SK-N-SH (cell line): Measurements from ENCODE around the gene NAA38. TPM values are rescaled to one million over a fixed set of nuclear protein-coding genes. Genes with fewer than 3 reads are reported as not detected.
"Not testable (repeated sequence)": the region's sequence is repeated elsewhere in the genome, so short reads cannot be mapped to it uniquely, and the experiment has no call there.

Experiments
- CTCF ChIA-PET: fragments of 300-600, 350-600 bp; formaldehyde crosslinking; extraction: SDS; loops from one replicate; lab custom pipeline; 2021; lab: Yijun Ruan, JAX
- POLR2A ChIA-PET: fragments of 350-600 bp; sonication (Branson Sonifier 250); formaldehyde crosslinking; extraction: SDS; loops from one replicate; lab custom pipeline; 2020; ENCODE audit warnings: antibody characterized with exemption, inconsistent platforms; lab: Yijun Ruan, JAX
- DNase-seq: peaks from one replicate; pipeline ENCODE4 v3.0.0; 2012
- H2AFZ ChIP-seq: fragments of 200-600 bp; sonication (generic); 2 replicates; pipeline ENCODE4 v1.8.1; 2016; ENCODE audit warnings: antibody characterized with exemption, mild to moderate bottlenecking, low read depth
- H3F3A ChIP-seq: fragments of 200-600 bp; sonication (generic); replicated peaks from 2 replicates; pipeline ENCODE3; 2016; ENCODE audit warnings: antibody characterized with exemption, mild to moderate bottlenecking; ENCODE audit not compliant: insufficient read depth
- H3K27ac ChIP-seq, 2 experiments: fragments of 200-500 bp in 1 of 2; fragments of 200-600 bp in 1 of 2; sonication (Bioruptor generic) in 1 of 2; sonication (generic), shearing (Covaris generic) in 1 of 2; 2 replicates each; pipeline versions ENCODE4 v1.5.1 to v1.6.1; 2014 to 2016; ENCODE audit warnings: low read depth in 2 of 2, inconsistent platforms in 1 of 2, low read length in 1 of 2, mild to moderate bottlenecking in 1 of 2, mixed read lengths in 1 of 2
- H3K27me3 ChIP-seq: fragments of 200-600 bp; sonication (generic), shearing (Covaris generic); 2 replicates; pipeline ENCODE4 v1.6.1; 2016; ENCODE audit warnings: mixed run types; ENCODE audit not compliant: insufficient read depth
- H3K36me3 ChIP-seq, 2 experiments: fragments of 200-500 bp in 1 of 2; fragments of 200-600 bp in 1 of 2; sonication (Bioruptor generic) in 1 of 2; sonication (generic) in 1 of 2; replicated peaks in 1 of 2; 2 replicates each; pipeline versions ENCODE3 to v1.5.1; 2014 to 2016; ENCODE audit warnings: low read length in 1 of 2, mild to moderate bottlenecking in 1 of 2; ENCODE audit not compliant: insufficient read depth in 2 of 2, control insufficient read depth in 1 of 2
- H3K4me1 ChIP-seq, 2 experiments: fragments of 200-500 bp in 1 of 2; fragments of 200-600 bp in 1 of 2; sonication (Bioruptor generic) in 1 of 2; sonication (generic), shearing (Covaris generic) in 1 of 2; 2 replicates each; pipeline versions ENCODE4 v1.5.1 to v1.6.1; 2014 to 2016; ENCODE audit warnings: low read depth in 1 of 2, low read length in 1 of 2, mixed run types in 1 of 2; ENCODE audit not compliant: insufficient read depth in 2 of 2, control insufficient read depth in 1 of 2
- H3K4me2 ChIP-seq: fragments of 200-600 bp; sonication (generic), shearing (Covaris generic); 2 replicates; pipeline ENCODE4 v1.6.1; 2017; ENCODE audit warnings: mixed run types
- H3K4me3 ChIP-seq, 2 experiments: fragments of 200-500 bp in 1 of 2; fragments of 200-600 bp in 1 of 2; sonication (Bioruptor generic) in 1 of 2; sonication (generic), shearing (Covaris generic) in 1 of 2; 2 replicates each; pipeline versions ENCODE4 v1.5.1 to v1.8.1; 2014 to 2016; ENCODE audit warnings: low read depth in 2 of 2, inconsistent platforms in 1 of 2, low read length in 1 of 2, mild to moderate bottlenecking in 1 of 2, mixed read lengths in 1 of 2, moderate library complexity in 1 of 2
- H3K79me2 ChIP-seq: fragments of 200-600 bp; sonication (generic); 2 replicates; pipeline ENCODE4 v1.8.1; 2017; ENCODE audit warnings: mild to moderate bottlenecking; ENCODE audit not compliant: insufficient read depth
- H3K9ac ChIP-seq: fragments of 200-600 bp; sonication (generic); 2 replicates; pipeline ENCODE4 v1.6.1; 2017; ENCODE audit warnings: mixed run types
- H3K9me2 ChIP-seq: fragments of 200-600 bp; sonication (generic); 2 replicates; pipeline ENCODE4 v1.6.1; 2017; ENCODE audit warnings: mixed run types
- H3K9me3 ChIP-seq: fragments of 200-600 bp; sonication (generic); 2 replicates; pipeline ENCODE4 v1.6.1; 2017; ENCODE audit warnings: mixed run types, mild to moderate bottlenecking, moderate library complexity
- H4K20me1 ChIP-seq: fragments of 200-600 bp; sonication (generic); 2 replicates; pipeline ENCODE4 v1.6.1; 2017; ENCODE audit warnings: mild to moderate bottlenecking, mixed run types; ENCODE audit not compliant: insufficient read depth
- CHD2 ChIP-seq: fragments of 150-350 bp; IDR thresholded peaks from 2 replicates; pipeline ENCODE4 v1.6.1; 2018; ENCODE audit warnings: low read length; ENCODE audit not compliant: partially characterized antibody
- ELF1 ChIP-seq: IDR thresholded peaks from 2 replicates; pipeline ENCODE4 v1.4.0; 2012
- EP300 ChIP-seq, 2 experiments: IDR thresholded peaks; 2 replicates each; pipeline versions ENCODE4 v1.4.0 to v1.6.1; 2012; ENCODE audit warnings: borderline replicate concordance in 1 of 2, low read depth in 1 of 2, low read length in 1 of 2
- FOXJ3 ChIP-seq: sonication (generic); formaldehyde crosslinking; IDR thresholded peaks from 2 replicates; pipeline ENCODE4 v1.5.1; 2020; ENCODE audit warnings: mild to moderate bottlenecking, missing genetic modification reagents
- GABPA ChIP-seq: IDR thresholded peaks from 2 replicates; pipeline ENCODE4 v1.4.0; 2012; ENCODE audit warnings: low read depth, mild to moderate bottlenecking
- MAX ChIP-seq: IDR thresholded peaks from 2 replicates; pipeline ENCODE4 v1.4.0; 2012; ENCODE audit warnings: low read depth
- POLR2AphosphoS5 ChIP-seq: IDR thresholded peaks from 2 replicates; pipeline ENCODE4 v1.6.1; 2012; ENCODE audit warnings: low read depth, low read length
- RAD21 ChIP-seq: IDR thresholded peaks from 2 replicates; pipeline ENCODE4 v1.6.1; 2012; ENCODE audit warnings: mild to moderate bottlenecking, low read length
- RCOR1 ChIP-seq: fragments of 150-350 bp; IDR thresholded peaks from 2 replicates; pipeline ENCODE4 v1.6.1; 2017; ENCODE audit warnings: antibody characterized with exemption, low read length
- REST ChIP-seq: IDR thresholded peaks from 2 replicates; pipeline ENCODE4 v1.6.1; 2012; ENCODE audit warnings: mild to moderate bottlenecking, low read depth, low read length, moderate library complexity
- SMC3 ChIP-seq: IDR thresholded peaks from 2 replicates; pipeline ENCODE4 v1.6.1; 2012; ENCODE audit warnings: low read depth, low read length, improper control_type of control experiment
- TAF1 ChIP-seq: IDR thresholded peaks from 2 replicates; pipeline ENCODE4 v1.6.1; 2012; ENCODE audit warnings: low read depth, mild to moderate bottlenecking, low read length, moderate library complexity, borderline replicate concordance
- TCF12 ChIP-seq: IDR thresholded peaks from 2 replicates; pipeline ENCODE4 v1.4.0; 2012
- ZBTB33 ChIP-seq: IDR thresholded peaks from 2 replicates; pipeline ENCODE4 v1.4.0; 2012; ENCODE audit warnings: low read depth, borderline replicate concordance
- WGBS: methylation state at CpG from one replicate; pipeline ENCODE4 v1.1.6; 2017; ENCODE audit warnings: low lambda C conversion rate; 5-methylcytosine and 5-hydroxymethylcytosine counted together
- polyA plus RNA-seq, 3 experiments: library from polyadenylated mRNA; depleted of rRNA; stranded (reverse); fragments of >200 nt; gene quantifications; 2 replicates each; pipeline ENCODE4 v1.2.3, GENCODE V29; 2012

Gene NAA38
- polyA plus RNA-seq, 1 of the 3 experiments (the other 2 are of a cell fraction): 202 TPM

- H4K20me1 ChIP-seq: no peaks in the 10 kb centered on the region
- no peak overlapping the region for H2AFZ ChIP-seq
- peaks cover 0 to 8% of the 10 kb centered on the region in 2 experiments; a peak in 1 of 4 replicates for H3K4me1 ChIP-seq
- no peaks in the 10 kb centered on the region for H3K27me3 ChIP-seq
- H3K4me3 ChIP-seq: no peak overlapping the region
- no peaks in the 10 kb centered on the region for H3K36me3 ChIP-seq
- no peaks in the 10 kb centered on the region for H3F3A ChIP-seq
- H3K79me2 ChIP-seq: no peaks in the 10 kb centered on the region
- H3K27ac ChIP-seq: no peak overlapping the region
- H3K4me2 ChIP-seq: no peak overlapping the region
- WGBS: 81% methylated on average over 5 of the region's 5 CpGs
- ChIA-PET CTCF (interaction anchor here (0.8 to 2.0 kb wide), 3 partner anchors 11 to 259 kb away, joined by 3 to 12 read pairs (median 4); no protein-coding TSS in a partner anchor), POLR2A (no interaction called here)
- no peak overlapping the region for H3K9ac ChIP-seq
- H3K9me3 ChIP-seq: no peaks in the 10 kb centered on the region
- TF ChIP-seq SMC3 (no peak), ZBTB33 (no peak), TAF1 (no peak), TCF12 (no peak), FOXJ3 (CRISPR knock-in tag) (no peak), ELF1 (no peak), RAD21 (no peak), POLR2AphosphoS5 (no peak), CHD2 (no peak), EP300 (IDR thresholded peaks at IDR 0.05; ENCODE audit: borderline replicate concordance in 1 of 2, low read depth in 1 of 2, low read length in 1 of 2) (no peak), REST (no peak)
- DNase-seq: no peak
- no peaks in the 10 kb centered on the region for H3K9me2 ChIP-seq
These were observed 42.4 kb downstream of the NAA38 start for GRCh38 chr17:7814969-7815368.

- H3K9ac ChIP-seq: no peak overlapping the region
- H3K9me2 ChIP-seq: no peaks in the 10 kb centered on the region
- no peaks in the 10 kb centered on the region for H4K20me1 ChIP-seq
- TF ChIP-seq MAX: no peak
- TF ChIP-seq GABPA: no peak
- TF ChIP-seq POLR2AphosphoS5: no peak
- TF ChIP-seq RCOR1: no peak
- TF ChIP-seq, all 33 proteins: peak for 0
- H2AFZ ChIP-seq: no peak overlapping the region
- ChIA-PET CTCF (interaction anchor here (0.9 to 1.5 kb wide), 5 partner anchors 10 to 213 kb away, joined by 3 to 4 read pairs (median 4); no protein-coding TSS in a partner anchor), POLR2A (no interaction called here)
- H3F3A ChIP-seq: no peaks in the 10 kb centered on the region
- DNase-seq: no peak
- H3K4me1 ChIP-seq: no peaks in the 10 kb centered on the region
- H3K79me2 ChIP-seq: no peaks in the 10 kb centered on the region
- H3K9me3 ChIP-seq: no peaks in the 10 kb centered on the region
- H3K4me3 ChIP-seq: no peak overlapping the region
- H3K36me3 ChIP-seq: no peaks in the 10 kb centered on the region
- WGBS: 76% methylated on average over 3 of the region's 3 CpGs
- H3K4me2 ChIP-seq: no peak overlapping the region
- H3K27me3 ChIP-seq: no peaks in the 10 kb centered on the region; the same call in 1 of the 2 replicates
- H3K27ac ChIP-seq: no peak overlapping the region
These were observed 46.1 kb downstream of the NAA38 start for GRCh38 chr17:7811251-7811650.

GRCh38 chr17:7809791-7810343 lies 47.5 kb downstream of the NAA38 start:
- H4K20me1 ChIP-seq, H3F3A ChIP-seq, DNase-seq, H3K9ac ChIP-seq, H3K27ac ChIP-seq, H3K9me2 ChIP-seq, H3K9me3 ChIP-seq, H3K36me3 ChIP-seq, H2AFZ ChIP-seq, POLR2A ChIA-PET, H3K27me3 ChIP-seq, H3K4me2 ChIP-seq, H3K4me3 ChIP-seq, H3K79me2 ChIP-seq, H3K4me1 ChIP-seq: not testable (repeated sequence)
- CTCF ChIA-PET: interaction anchor here (1.5 kb wide), 1 partner anchor 15 kb away, joined by 3 read pairs; no protein-coding TSS in a partner anchor
- 80% methylated on average over 9 of the region's 9 CpGs for WGBS
